Smooth muscle cell (in vitro differentiated cells): ENCODE measurements around the gene EDEM3. TPM values are rescaled to one million over a fixed set of nuclear protein-coding genes. Genes with fewer than 3 reads are reported as not detected.

Experiments
- DNase-seq: peaks from one replicate; lab custom pipeline; 2025; ENCODE audit not compliant: unreplicated experiment; lab: John Stamatoyannopoulos, UW
- H2AFZ ChIP-seq: fragments of 200-600 bp; sonication (generic); 2 replicates; pipeline ENCODE4 v1.6.0; 2016; ENCODE audit warnings: antibody characterized with exemption, low read depth, mild to moderate bottlenecking
- H3F3A ChIP-seq: fragments of 200-600 bp; sonication (generic); 2 replicates; pipeline ENCODE4 v1.6.0; 2017; ENCODE audit warnings: antibody characterized with exemption, low read depth
- H3K27ac ChIP-seq: fragments of 200-600 bp; sonication (generic); 2 replicates; pipeline ENCODE4 v1.5.1; 2016; ENCODE audit warnings: low read depth, mild to moderate bottlenecking
- H3K27me3 ChIP-seq: fragments of 200-600 bp; sonication (generic); 2 replicates; pipeline ENCODE4 v1.6.1; 2016; ENCODE audit warnings: low read depth, mild to moderate bottlenecking
- H3K36me3 ChIP-seq: fragments of 200-600 bp; sonication (generic); 2 replicates; pipeline ENCODE4 v1.5.1; 2016; ENCODE audit warnings: low read depth
- H3K4me1 ChIP-seq: fragments of 200-600 bp; sonication (generic); 2 replicates; pipeline ENCODE4 v1.5.1; 2016; ENCODE audit warnings: low read depth
- H3K4me2 ChIP-seq: fragments of 200-600 bp; sonication (generic); 2 replicates; pipeline ENCODE4 v1.6.0; 2016; ENCODE audit warnings: mild to moderate bottlenecking
- H3K4me3 ChIP-seq: fragments of 200-600 bp; sonication (generic); 2 replicates; pipeline ENCODE4 v1.5.1; 2016; ENCODE audit warnings: mild to moderate bottlenecking
- H3K79me2 ChIP-seq: fragments of 200-600 bp; sonication (generic); 2 replicates; pipeline ENCODE4 v1.6.0; 2016; ENCODE audit warnings: low read depth, mild to moderate bottlenecking
- H3K9ac ChIP-seq: fragments of 200-600 bp; sonication (generic); 2 replicates; pipeline ENCODE4 v1.6.0; 2016; ENCODE audit warnings: low read depth
- H3K9me3 ChIP-seq: fragments of 200-600 bp; sonication (generic); replicated peaks from 2 replicates; pipeline ENCODE4 v1.5.1; 2016; ENCODE audit warnings: low read depth
- H4K20me1 ChIP-seq: fragments of 200-600 bp; sonication (generic); 2 replicates; pipeline ENCODE4 v1.6.0; 2016; ENCODE audit warnings: low read depth
- WGBS: methylation state at CpG from one replicate; pipeline ENCODE4 v1.1.7; 2016; ENCODE audit warnings: low lambda C conversion rate; 5-methylcytosine and 5-hydroxymethylcytosine counted together
- polyA plus RNA-seq: library from polyadenylated mRNA; unstranded; fragments of >200 nt; fragmentation: Nextera tagmentation; extraction: Ambion mirVana; gene quantifications from 2 replicates; pipeline ENCODE4 v1.2.1, GENCODE V29; 2016
- total RNA-seq: library from RNA; depleted of rRNA; stranded (reverse); fragments of >200 nt; gene quantifications from 2 replicates; pipeline ENCODE4 v1.2.3, GENCODE V29; 2014
- TF ChIP-seq, protein P1 (sequence below): fragments of 200-600 bp; sonication (generic); IDR thresholded peaks from 2 replicates; pipeline ENCODE4 v1.5.1; 2017; ENCODE audit warnings: borderline replicate concordance, mild to moderate bottlenecking, antibody characterized with exemption; ENCODE audit not compliant: insufficient read depth, poor library complexity, severe bottlenecking

Gene EDEM3
- total and polyA plus RNA-seq, 2 experiments from 2014 or later, result 12.9 to 44.3 TPM

DNA sequence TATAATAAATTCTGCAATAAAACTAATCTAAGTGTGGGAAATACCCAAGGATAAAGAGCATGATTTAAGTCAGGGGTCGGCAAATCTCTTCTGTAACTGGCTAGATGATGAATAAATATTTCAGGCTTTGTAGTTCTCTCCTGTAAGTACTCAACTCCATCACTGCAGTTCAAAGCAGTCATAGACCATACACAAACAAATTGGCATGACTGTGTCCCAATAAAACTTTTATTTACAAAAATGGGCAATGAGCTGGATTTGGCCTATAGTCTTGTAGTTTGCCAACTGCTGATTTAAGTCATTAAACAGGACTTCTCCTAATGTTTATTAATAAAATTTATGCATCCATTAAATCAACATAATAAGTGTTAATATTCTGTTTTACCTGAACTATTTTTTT, 49.4 kb downstream of the EDEM3 start:
- Histone ChIP-seq H4K20me1 (no peaks in the 10 kb centered on the region), H3K79me2 (no peaks in the 10 kb centered on the region), H2AFZ (no peak overlapping the region), H3K4me1 (no peaks in the 10 kb centered on the region), H3K4me2 (no peak overlapping the region), H3K27ac (no peak overlapping the region), H3F3A (no peaks in the 10 kb centered on the region), H3K9me3 (no peaks in the 10 kb centered on the region), H3K9ac (no peak overlapping the region), H3K27me3 (no peaks in the 10 kb centered on the region), H3K4me3 (no peak overlapping the region), H3K36me3 (peaks cover 31% of the 10 kb centered on the region)
- no peak for DNase-seq
- 100% methylated on average over 1 of the region's 1 CpG for WGBS
- TF ChIP-seq, protein P1, sequence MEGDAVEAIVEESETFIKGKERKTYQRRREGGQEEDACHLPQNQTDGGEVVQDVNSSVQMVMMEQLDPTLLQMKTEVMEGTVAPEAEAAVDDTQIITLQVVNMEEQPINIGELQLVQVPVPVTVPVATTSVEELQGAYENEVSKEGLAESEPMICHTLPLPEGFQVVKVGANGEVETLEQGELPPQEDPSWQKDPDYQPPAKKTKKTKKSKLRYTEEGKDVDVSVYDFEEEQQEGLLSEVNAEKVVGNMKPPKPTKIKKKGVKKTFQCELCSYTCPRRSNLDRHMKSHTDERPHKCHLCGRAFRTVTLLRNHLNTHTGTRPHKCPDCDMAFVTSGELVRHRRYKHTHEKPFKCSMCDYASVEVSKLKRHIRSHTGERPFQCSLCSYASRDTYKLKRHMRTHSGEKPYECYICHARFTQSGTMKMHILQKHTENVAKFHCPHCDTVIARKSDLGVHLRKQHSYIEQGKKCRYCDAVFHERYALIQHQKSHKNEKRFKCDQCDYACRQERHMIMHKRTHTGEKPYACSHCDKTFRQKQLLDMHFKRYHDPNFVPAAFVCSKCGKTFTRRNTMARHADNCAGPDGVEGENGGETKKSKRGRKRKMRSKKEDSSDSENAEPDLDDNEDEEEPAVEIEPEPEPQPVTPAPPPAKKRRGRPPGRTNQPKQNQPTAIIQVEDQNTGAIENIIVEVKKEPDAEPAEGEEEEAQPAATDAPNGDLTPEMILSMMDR, result no peak

DNA sequence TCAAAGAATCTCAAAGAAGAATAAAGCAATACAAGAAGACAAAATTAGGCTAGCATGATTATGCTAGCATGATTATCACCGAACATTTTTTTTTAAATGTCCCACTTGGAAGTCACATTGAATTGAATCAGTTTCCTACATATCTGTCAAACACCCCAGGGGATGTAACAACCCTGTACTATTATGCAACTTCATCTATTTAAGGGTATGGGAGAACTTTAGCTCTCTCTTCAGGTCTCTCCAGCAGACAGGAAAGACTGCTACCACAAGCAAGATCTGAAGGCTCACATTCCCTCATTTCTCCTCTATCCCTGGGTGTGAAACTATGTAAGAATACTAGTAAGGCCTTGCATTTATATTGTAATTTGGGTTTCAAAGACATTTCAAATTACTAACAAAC, 52.8 kb downstream of the EDEM3 start:
- 100% methylated on average over 1 of the region's 1 CpG for WGBS
- Histone ChIP-seq H3K9me3 (no peaks in the 10 kb centered on the region), H3K4me3 (no peak overlapping the region), H3K9ac (no peak overlapping the region), H3K27me3 (no peaks in the 10 kb centered on the region), H3K27ac (no peak overlapping the region), H3K4me1 (peaks cover 6% of the 10 kb centered on the region), H4K20me1 (no peaks in the 10 kb centered on the region), H3K79me2 (no peaks in the 10 kb centered on the region), H3F3A (peaks cover 3% of the 10 kb centered on the region), H3K4me2 (no peak overlapping the region), H2AFZ (no peak overlapping the region), H3K36me3 (peaks cover 12% of the 10 kb centered on the region)
- no peak for DNase-seq
- TF ChIP-seq, protein P1, result no peak

DNA sequence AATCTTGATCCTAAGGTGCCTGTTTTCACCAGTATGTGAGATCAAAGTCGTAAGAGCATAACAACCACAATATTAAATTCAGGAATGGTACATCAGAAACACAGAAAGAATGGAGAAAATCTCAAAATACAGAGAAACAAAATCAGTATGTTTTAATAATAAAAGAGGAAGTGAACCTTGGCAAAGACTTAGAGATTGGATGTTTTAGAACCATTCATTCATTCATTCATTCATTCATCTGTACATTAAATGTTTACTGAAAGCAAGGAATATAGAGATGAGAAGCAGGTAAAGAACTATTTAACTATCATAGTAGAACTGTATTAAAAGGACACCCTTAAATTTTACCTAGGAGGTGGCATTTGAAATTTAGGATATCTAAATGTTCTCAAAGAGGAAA, 55.7 kb downstream of the EDEM3 start:
- DNase-seq, result no peak
- Histone ChIP-seq H3K27me3 (no peaks in the 10 kb centered on the region), H3F3A (peaks cover 3% of the 10 kb centered on the region), H2AFZ (no peak overlapping the region), H3K9ac (no peak overlapping the region), H4K20me1 (no peaks in the 10 kb centered on the region), H3K4me2 (no peak overlapping the region), H3K79me2 (no peaks in the 10 kb centered on the region), H3K36me3 (peaks cover 12% of the 10 kb centered on the region), H3K27ac (no peak overlapping the region), H3K9me3 (no peaks in the 10 kb centered on the region), H3K4me3 (no peak overlapping the region), H3K4me1 (peaks cover 30% of the 10 kb centered on the region)
- TF ChIP-seq, protein P1, result no peak
- 97% methylated on average over 1 of the region's 1 CpG for WGBS

DNA sequence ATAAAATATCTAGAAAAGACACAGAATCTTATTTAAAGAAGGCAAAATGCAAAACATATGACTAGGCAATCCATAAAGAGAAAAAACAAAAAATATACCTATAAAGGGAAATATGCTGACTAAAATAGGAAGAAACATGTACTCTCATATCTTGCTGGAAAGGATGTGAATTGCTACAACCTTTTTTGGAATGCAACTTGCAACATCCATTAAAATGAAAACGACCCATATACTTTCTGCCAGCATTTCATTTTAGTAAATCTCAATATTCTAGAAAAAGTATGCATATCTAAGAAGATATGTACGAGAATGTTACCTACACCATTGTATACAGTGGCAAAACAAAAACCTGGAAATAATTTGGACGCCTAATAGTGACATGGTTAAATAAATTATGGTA, 56.6 kb downstream of the EDEM3 start:
- TF ChIP-seq, protein P1, result no peak
- Histone ChIP-seq H3K9me3 (no peaks in the 10 kb centered on the region), H3K27ac (no peak overlapping the region), H3K9ac (no peak overlapping the region), H3K79me2 (no peaks in the 10 kb centered on the region), H3K36me3 (peaks cover 6% of the 10 kb centered on the region), H3K4me2 (no peak overlapping the region), H3K4me3 (no peak overlapping the region), H3F3A (peaks cover 3% of the 10 kb centered on the region), H4K20me1 (no peaks in the 10 kb centered on the region), H3K4me1 (peaks cover 30% of the 10 kb centered on the region), H3K27me3 (no peaks in the 10 kb centered on the region), H2AFZ (no peak overlapping the region)
- 83% methylated on average over 3 of the region's 3 CpGs for WGBS
- DNase-seq, result no peak
